Endodermal cell (in vitro differentiated cells): ENCODE measurements around the gene IFITM1. TPM values are rescaled to one million over a fixed set of nuclear protein-coding genes. Genes with fewer than 3 reads are reported as not detected.

ENCODE experiments used
- DNase-seq: peaks from one replicate; pipeline ENCODE4 v3.0.0-alpha.2; 2017
- H3K27ac ChIP-seq: 2 replicates; pipeline ENCODE4 v1.5.1; 2013; ENCODE audit warnings: mild to moderate bottlenecking, low read depth, low read length, moderate library complexity
- H3K27me3 ChIP-seq: 2 replicates; pipeline ENCODE4 v1.6.1; 2013; ENCODE audit warnings: mild to moderate bottlenecking, low read length, moderate library complexity; ENCODE audit not compliant: insufficient read depth, control insufficient read depth, poor library complexity, severe bottlenecking
- H3K36me3 ChIP-seq: 2 replicates; pipeline ENCODE4 v1.7.0; 2013; ENCODE audit warnings: mild to moderate bottlenecking, low read length, moderate library complexity; ENCODE audit not compliant: control insufficient read depth, insufficient read depth
- H3K4me1 ChIP-seq: one replicate; pipeline ENCODE4 v1.7.0; 2013; ENCODE audit warnings: low read length; ENCODE audit not compliant: control insufficient read depth, insufficient read depth
- H3K4me3 ChIP-seq: 2 replicates; pipeline ENCODE4 v1.5.1; 2013; ENCODE audit warnings: mild to moderate bottlenecking, low read length, moderate library complexity
- H3K9ac ChIP-seq: 2 replicates; pipeline ENCODE4 v1.6.1; 2013; ENCODE audit warnings: mild to moderate bottlenecking, low read length, moderate library complexity; ENCODE audit not compliant: poor library complexity, severe bottlenecking; ENCODE audit errors: extremely low read depth
- H3K9me3 ChIP-seq: 2 replicates; pipeline ENCODE4 v1.6.1; 2013; ENCODE audit warnings: mild to moderate bottlenecking, low read length, moderate library complexity; ENCODE audit not compliant: control insufficient read depth
- H3K27ac Mint-ChIP-seq: 2 replicates; pipeline ENCODE4 v1.8.0; 2020; ENCODE audit warnings: mixed read lengths
- H3K27me3 Mint-ChIP-seq: 2 replicates; pipeline ENCODE4 v1.8.0; 2021; ENCODE audit warnings: mild to moderate bottlenecking, mixed read lengths; ENCODE audit not compliant: insufficient read depth
- H3K36me3 Mint-ChIP-seq: 2 replicates; pipeline ENCODE4 v1.8.0; 2020; ENCODE audit warnings: low read depth, mixed read lengths
- H3K4me1 Mint-ChIP-seq: 2 replicates; pipeline ENCODE4 v1.8.0; 2020; ENCODE audit warnings: mixed read lengths
- H3K4me3 Mint-ChIP-seq: 2 replicates; pipeline ENCODE4 v1.8.0; 2020; ENCODE audit warnings: mild to moderate bottlenecking, moderate library complexity, mixed read lengths
- H3K9me3 Mint-ChIP-seq: 2 replicates; pipeline ENCODE4 v1.8.0; 2020; ENCODE audit warnings: mild to moderate bottlenecking, mixed read lengths
- CTCF ChIP-seq: fragments of 200-600 bp; sonication (generic); conservative IDR thresholded peaks from 2 replicates; pipeline ENCODE4 v1.5.0; 2021; ENCODE audit warnings: antibody characterized with exemption, mild to moderate bottlenecking
- WGBS, 2 experiments: methylation state at CpG; one replicate each; pipeline versions ENCODE4 v1.1.5 to v1.1.7; 2013; ENCODE audit warnings: missing lambda C conversion rate in 2 of 2, mixed read lengths in 1 of 2; ENCODE audit not compliant: insufficient coverage in 1 of 2, insufficient read length in 1 of 2; 5-methylcytosine and 5-hydroxymethylcytosine counted together
- total RNA-seq, 2 donors: library from RNA; stranded (reverse); fragmentation: NEBNext Ultra II Directional in 1 of 2; extraction: Animal tissue kit (Norgen Biotek cat#: 25700) in 1 of 2; gene quantifications; 2 replicates in 1 of 2; 3 replicates in 1 of 2; pipeline ENCODE4 v1.2.1, GENCODE V29; 2021

Gene IFITM1
- total RNA-seq, 2 donors from 2014 or later = 211 to 558 TPM

- no peaks in the 10 kb centered on the region for H3K4me1 ChIP-seq
- H3K36me3 ChIP-seq = no peaks in the 10 kb centered on the region
- Mint-ChIP-seq H3K9me3 (peaks cover 22% of the 10 kb centered on the region), H3K27me3 (peaks cover 6% of the 10 kb centered on the region), H3K27ac (no peak overlapping the region), H3K36me3 (peaks cover 7% of the 10 kb centered on the region), H3K4me3 (no peak overlapping the region), H3K4me1 (peaks cover 3% of the 10 kb centered on the region)
- WGBS, 2 experiments = 79 to 84% methylated on average over 15 to 24 of the region's 24 CpGs
- no peak overlapping the region for H3K4me3 ChIP-seq
- TF ChIP-seq CTCF = peak; percentile 75
- peak; percentile 85 for DNase-seq
- no peak overlapping the region for H3K9ac ChIP-seq
- peaks cover 14% of the 10 kb centered on the region for H3K9me3 ChIP-seq
- H3K27me3 ChIP-seq = no peaks in the 10 kb centered on the region
- no peak overlapping the region for H3K27ac ChIP-seq
These were observed 50.3 kb downstream of the IFITM1 start for GRCh38 chr11:363948-364761.

Other genes starting within 250 kb of the IFITM1 start
- not detected for gene SCGB1C1, start 121.0 kb upstream of the IFITM1 start, total RNA-seq
- 10 to 100 TPM; 47.4 to 63.7 TPM for gene BET1L, start 106.6 kb upstream of the IFITM1 start, total RNA-seq
- gene RIC8A, start 106.3 kb upstream of the IFITM1 start, total RNA-seq = 10 to 100 TPM; 77.1 to 92.6 TPM
- gene SIRT3, start 77.7 kb upstream of the IFITM1 start, total RNA-seq = 10 to 100 TPM; 18.1 to 28.6 TPM
- 100 to 1,000 TPM; 120 to 134 TPM for gene PSMD13, start 77.1 kb upstream of the IFITM1 start, total RNA-seq
- gene NLRP6, start 35.6 kb upstream of the IFITM1 start, total RNA-seq = not detected
- gene PGGHG, start 24.9 kb upstream of the IFITM1 start, total RNA-seq = 100 to 1,000 TPM; 129 to 186 TPM
- gene IFITM5, start 14.5 kb upstream of the IFITM1 start, total RNA-seq = not detected
- 100 to 1,000 TPM; 262 to 367 TPM for gene IFITM2, start 6.2 kb upstream of the IFITM1 start, total RNA-seq
- 100 to 1,000 TPM; 257 to 389 TPM for gene IFITM3, start 6.8 kb downstream of the IFITM1 start, total RNA-seq
- 100 to 1,000 TPM; 109 to 118 TPM for gene B4GALNT4, start 55.5 kb downstream of the IFITM1 start, total RNA-seq
- 10 to 100 TPM; 35.4 to 44.8 TPM for gene PKP3, start 80.2 kb downstream of the IFITM1 start, total RNA-seq
- 10 to 100 TPM; 63.3 to 67.4 TPM for gene SIGIRR, start 101.0 kb downstream of the IFITM1 start, total RNA-seq
- 10 to 100 TPM; 16.8 to 17.8 TPM for gene ANO9, start 128.0 kb downstream of the IFITM1 start, total RNA-seq
- 10 to 100 TPM; 55.2 to 56.1 TPM for gene PTDSS2, start 136.2 kb downstream of the IFITM1 start, total RNA-seq
- 10 to 100 TPM; 42.7 to 43.2 TPM for gene RNH1, start 193.2 kb downstream of the IFITM1 start, total RNA-seq
- gene HRAS, start 221.5 kb downstream of the IFITM1 start, total RNA-seq = 10 to 100 TPM; 64.8 to 68.2 TPM
- 1 to 10 TPM; 3.0 to 4.3 TPM for gene LRRC56, start 223.5 kb downstream of the IFITM1 start, total RNA-seq
- 10 to 100 TPM in 1 of 2 donors, 1 to 10 TPM in 1; 8.5 to 13.3 TPM for gene LMNTD2, start 246.7 kb downstream of the IFITM1 start, total RNA-seq
- gene RASSF7, start 246.9 kb downstream of the IFITM1 start, total RNA-seq = 10 to 100 TPM; 34.2 to 36.3 TPM